HG02610 (cell line): ENCODE data around the gene SEMA5B.
A peak's percentile ranks its signal among the peaks of the same experiment; 100 is the strongest.

ENCODE experiments used
- ATAC-seq: cut with Tn5 transposase; IDR thresholded peaks from one replicate; pipeline ENCODE4 v1.9.1; 2021; ENCODE audit warnings: mild to moderate bottlenecking, moderate library complexity; ENCODE audit not compliant: unreplicated experiment

SEMA5B gene, protein sequence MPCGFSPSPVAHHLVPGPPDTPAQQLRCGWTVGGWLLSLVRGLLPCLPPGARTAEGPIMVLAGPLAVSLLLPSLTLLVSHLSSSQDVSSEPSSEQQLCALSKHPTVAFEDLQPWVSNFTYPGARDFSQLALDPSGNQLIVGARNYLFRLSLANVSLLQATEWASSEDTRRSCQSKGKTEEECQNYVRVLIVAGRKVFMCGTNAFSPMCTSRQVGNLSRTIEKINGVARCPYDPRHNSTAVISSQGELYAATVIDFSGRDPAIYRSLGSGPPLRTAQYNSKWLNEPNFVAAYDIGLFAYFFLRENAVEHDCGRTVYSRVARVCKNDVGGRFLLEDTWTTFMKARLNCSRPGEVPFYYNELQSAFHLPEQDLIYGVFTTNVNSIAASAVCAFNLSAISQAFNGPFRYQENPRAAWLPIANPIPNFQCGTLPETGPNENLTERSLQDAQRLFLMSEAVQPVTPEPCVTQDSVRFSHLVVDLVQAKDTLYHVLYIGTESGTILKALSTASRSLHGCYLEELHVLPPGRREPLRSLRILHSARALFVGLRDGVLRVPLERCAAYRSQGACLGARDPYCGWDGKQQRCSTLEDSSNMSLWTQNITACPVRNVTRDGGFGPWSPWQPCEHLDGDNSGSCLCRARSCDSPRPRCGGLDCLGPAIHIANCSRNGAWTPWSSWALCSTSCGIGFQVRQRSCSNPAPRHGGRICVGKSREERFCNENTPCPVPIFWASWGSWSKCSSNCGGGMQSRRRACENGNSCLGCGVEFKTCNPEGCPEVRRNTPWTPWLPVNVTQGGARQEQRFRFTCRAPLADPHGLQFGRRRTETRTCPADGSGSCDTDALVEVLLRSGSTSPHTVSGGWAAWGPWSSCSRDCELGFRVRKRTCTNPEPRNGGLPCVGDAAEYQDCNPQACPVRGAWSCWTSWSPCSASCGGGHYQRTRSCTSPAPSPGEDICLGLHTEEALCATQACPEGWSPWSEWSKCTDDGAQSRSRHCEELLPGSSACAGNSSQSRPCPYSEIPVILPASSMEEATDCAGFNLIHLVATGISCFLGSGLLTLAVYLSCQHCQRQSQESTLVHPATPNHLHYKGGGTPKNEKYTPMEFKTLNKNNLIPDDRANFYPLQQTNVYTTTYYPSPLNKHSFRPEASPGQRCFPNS

DNA sequence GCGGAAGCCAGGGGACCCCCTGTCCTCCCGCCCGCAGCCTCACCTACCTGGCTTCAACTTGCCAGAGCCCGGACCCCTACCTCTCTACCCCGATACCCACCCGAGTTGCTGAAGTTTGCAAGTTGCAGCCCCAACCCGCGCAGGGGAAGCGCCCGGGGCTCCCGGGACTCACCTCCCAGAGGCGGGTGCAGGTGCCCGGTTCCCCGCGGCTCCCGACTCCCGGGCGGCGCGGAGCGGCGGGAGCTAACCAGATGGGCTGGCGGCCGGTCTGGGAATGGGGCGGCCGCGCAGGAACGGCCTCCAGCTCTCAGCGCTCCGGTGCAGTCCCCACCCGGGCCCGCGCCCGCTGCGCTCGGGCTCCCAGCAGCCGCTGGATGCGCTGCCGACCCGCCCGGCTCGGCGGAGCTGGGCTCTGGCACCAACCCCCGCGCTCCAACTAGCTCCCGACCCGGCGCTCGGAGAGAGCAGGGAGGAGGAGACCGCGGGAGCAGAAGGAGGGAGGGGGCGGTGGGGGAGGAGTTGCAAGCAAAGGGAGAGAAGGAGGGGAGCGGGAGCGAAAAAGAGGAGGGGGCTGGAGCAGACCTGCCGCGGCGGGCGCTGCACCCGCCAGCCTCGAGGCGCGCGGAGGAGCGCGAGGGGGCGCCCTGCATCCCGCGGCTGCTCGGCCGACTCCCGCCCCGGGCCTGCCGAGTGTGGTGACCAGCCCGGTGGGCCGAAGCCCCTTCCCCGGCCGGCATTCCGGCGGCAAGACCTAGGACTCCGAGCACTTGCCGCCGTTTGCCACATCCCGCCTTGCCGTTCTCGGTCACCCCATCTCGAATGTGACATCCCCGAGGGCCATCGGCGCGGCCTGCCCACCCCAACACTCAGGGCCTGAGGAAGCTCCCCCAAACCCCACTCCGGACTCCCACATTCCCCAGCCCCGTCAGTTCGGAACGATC lies at the start of gene SEMA5B:
Gene SEMA5B, minus strand, starts transcription at position 472 of the 941 bp plus-strand sequence. CDS start 66,500 bp downstream, outside the sequence.
- ATAC-seq, result no peak

DNA sequence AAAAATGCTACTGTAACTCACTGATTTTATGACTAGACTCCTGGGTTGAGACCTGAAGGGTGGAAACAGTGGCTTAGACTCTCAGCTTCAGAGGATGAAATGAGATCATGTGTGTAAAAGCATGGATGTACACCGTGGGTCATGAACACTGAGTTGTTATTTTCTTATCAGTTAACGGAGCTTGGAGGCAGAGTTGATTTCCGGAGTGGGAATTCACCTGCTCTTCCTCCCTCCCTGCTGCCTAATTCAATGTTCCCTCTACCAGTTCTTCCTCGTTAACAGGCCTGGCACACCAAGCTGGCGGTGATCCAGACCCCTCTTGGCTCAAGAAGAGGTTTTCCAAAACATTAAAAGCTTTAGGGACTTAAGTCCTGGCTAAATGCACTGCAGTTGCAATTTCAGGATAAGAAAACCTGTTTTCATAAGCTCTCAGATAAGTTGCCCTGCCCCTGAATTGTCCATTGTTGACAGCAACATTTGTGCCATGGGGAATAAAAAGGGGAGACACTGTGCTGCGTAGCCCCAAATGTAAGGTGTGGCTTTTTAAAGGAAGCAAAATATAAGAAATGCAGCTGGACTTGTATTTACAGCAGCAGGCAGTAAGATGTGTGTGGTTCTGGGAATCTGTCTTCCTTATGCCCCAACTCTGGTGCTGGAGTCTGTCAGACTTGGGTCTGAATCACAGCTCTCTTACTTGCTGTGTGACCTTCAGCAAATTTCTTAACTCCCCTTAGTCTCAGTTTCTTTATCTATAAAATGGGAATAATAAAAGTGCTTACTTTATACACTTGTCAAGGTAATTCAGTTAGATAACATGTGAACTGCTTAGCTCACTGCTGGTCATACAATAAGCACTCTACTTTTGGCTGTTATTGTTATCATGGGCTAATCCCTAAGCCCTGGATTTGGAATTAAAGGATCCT lies 49.2 kb upstream of the SEMA5B start:
- no peak for ATAC-seq

DNA sequence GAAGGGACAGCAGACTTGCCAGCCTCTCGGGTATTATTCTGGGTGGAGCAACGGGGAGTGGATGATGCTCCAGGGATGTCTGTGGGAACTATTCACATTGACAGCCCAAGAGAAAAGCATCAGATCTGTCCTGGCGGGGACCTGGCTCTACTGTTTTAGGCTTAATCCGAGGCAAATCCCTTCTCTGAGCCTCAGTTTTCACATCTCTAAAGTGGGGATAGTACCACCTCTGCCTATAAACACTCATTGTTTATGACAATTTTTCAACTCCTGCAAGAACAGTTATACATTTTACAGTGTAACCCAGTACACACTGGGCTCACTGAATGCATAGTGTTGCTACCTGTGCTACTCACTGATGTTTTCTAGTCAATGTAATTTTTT lies 48.5 kb upstream of the SEMA5B start:
- no peak for ATAC-seq

DNA sequence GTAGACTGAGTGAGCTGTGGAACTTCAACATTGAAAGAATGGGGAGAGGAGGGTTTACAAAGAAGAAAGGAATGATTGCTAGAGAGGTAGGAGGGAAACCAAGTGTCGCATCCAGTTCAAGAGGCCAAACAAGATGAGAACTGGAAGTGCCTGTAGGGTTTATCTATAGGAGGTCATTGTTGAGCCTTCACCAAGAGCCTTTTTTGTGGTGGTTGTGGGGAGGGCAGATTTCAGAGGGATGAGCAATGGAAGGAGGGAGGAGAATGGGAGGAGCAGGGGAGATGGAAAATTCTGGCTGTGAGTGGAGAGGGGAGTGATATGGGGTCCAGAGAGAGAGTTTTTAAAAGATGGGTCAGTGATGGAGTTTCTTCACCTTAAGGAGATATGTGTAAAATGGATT lies 47.8 kb upstream of the SEMA5B start:
- no peak for ATAC-seq

DNA sequence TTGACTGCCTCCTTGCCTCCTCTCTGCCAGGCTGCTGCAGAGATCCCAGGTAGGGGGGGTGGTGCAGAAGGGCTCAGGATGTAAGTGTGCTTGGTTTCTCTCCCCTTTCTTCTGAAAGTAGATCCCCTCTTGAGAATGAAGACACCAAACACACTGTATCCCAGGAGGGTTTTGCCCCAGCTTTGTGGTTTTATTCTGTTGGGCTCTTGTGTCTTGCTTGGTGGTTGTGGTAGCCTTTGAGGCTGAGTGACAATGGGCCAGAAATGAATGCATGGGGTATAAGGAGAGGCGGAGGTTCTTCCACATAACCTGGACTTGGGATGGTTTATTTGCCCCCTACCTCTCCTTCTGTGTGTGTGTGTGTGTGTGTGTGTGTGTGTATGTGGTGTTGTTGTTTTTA lies 45.0 kb upstream of the SEMA5B start:
- ATAC-seq, result no peak

DNA sequence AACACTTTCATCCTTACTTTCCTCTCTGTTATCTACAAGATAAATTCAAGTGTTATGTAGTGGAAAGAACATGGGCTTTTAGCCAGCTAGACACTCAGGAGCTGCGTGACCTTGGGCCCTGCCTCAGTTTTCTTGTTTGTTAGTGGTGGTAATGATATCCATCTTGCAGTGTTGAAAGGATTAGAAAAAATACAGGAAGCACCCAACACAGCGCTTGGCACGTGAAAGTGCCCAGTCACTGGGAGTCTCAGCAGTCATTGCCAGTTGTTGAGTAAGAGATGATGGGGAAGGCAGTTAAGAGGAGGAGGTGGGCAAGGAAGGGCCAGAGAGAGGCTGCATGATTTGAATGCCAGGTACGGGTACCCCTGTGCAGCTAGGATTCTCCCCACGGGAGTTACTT lies 44.6 kb upstream of the SEMA5B start:
- ATAC-seq, result no peak

DNA sequence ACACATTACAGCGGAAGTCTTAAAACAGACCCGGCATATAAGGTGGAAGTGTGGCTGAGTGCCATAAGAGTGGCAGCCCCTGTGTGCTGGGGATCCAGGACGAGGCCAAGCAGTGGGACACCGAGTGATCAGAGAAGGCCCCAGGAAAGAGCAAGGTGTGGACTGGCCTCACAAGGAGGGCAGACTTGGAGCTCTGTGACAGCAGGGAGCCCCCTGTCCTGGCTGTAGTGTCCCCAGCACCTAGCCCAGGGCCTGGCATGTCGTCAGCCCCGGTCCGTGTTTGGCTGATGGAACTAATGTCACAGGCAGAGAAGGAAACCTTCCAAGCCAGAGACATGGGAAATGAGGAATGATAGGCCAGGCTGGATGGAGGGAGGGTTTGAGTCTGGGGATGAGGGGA lies 44.0 kb upstream of the SEMA5B start:
- ATAC-seq, result no peak

DNA sequence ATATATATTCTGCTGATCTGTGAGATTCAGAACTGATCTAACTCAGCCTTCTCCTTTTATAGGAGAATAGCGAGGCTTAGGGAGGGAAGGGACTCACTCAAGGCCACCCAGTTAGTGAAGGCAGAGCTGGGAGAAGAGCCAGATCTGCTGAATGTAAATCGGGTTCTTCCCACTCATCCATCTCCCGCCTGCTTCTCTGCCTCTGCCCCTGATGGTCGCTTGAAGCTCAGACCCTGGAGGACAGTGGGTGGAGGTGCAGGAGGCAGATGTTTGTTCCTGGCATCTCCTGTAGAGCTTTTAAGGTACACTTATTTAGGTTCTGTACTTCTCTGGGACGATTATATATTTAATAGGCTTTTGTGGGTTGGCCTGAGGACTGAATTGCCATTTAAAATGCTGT lies 43.6 kb upstream of the SEMA5B start:
- no peak for ATAC-seq

DNA sequence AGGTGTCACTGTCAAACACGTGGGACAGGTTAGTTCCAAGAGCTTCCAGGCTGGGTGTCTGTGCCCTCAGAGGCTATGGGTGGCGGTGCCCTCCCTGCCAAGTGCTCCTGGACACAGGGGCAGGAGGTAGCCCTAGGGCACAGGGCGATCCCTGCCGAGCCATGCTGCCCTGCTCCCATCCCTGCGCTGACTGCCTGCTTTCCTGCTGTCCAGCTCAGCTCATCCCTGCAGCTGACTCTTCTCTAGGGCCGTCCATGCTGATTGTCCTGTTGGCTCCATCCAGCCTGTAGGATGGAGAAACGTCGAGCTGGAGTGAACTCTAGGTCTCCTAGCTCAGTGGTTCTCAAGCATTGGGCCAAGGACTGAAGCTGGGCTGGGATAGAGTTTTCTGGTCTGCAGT lies 42.9 kb upstream of the SEMA5B start:
- no peak for ATAC-seq

DNA sequence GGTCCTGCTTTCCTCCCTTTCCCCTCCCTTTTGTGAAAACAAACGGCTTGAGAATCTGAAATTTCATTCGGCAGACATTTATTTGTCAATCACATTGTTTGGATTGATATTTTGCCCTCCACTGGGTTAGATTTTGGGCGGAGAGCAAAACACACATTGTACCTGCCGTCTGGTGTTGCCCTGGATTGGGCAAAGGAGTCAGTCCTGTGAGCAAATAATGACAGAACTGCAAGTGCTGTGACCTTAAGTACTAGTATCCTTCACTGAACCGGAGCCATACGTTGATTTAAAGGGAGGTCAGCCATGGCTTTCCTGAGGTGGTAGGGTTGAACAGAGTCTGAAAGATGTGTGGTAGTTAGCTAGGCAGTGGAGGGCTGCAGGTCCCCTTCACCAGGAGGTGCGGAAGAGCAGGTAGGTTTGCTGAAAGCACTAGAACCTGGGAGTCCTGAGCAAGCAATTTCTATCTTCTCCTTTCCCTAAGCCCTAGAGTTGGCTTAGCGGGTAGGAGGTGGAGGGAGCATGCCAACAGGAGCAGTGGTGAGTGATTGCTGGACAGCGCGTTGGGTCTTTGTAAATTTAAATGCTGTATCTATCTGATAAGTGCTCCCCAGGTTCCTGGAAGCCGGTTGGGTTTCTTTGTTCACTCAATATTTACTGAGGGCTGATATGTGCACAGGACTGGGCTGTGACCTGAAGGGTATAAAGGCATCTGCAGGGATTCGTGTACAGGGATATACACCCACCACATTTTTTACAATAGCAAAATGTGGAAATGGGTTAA lies 41.2 kb upstream of the SEMA5B start:
- ATAC-seq, result no peak

DNA sequence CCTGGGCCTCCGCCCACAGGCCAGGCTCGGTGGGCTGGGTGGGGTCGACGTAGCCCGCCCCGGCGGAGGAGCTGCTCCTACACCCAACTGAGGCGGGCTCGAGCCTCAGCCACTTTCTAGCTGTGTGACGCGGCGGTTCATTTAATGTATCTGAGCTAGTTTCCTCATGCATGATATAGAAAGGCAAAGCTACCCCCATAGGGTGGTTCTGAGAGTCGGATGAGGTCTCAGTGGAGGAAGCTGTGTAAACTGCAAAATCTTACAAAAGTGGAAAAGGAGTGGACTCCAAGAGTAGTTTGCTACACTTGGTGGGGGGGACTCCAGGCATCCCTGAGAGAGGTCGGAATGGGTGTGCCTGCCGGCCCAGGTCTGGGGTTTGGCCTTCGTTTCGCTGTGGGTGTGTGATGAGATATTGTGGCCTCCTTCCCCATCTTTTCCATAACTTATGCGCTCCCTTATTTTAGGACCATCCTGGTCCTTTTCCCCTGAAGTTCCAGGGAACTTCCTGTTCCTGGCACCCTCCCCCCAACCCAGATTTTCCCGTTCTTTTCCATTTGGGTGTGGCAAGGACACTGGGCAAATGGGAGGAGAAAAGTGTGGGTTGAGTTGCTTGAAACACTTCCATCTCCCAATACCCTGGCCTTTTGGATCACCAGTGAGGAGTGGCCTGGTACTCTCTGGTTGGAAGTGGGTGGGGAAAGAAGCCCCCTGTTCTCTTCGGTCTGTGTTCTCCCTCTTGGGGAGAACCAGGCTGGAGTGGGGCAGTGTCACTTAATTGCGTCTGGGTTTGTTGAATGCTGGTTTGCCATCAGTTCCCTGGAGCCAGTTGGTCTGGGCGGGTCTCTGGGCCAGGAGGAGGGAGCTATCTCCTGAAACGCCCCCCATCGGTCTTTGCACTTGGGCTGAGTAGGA lies 40.4 kb upstream of the SEMA5B start:
- ATAC-seq, result no peak

DNA sequence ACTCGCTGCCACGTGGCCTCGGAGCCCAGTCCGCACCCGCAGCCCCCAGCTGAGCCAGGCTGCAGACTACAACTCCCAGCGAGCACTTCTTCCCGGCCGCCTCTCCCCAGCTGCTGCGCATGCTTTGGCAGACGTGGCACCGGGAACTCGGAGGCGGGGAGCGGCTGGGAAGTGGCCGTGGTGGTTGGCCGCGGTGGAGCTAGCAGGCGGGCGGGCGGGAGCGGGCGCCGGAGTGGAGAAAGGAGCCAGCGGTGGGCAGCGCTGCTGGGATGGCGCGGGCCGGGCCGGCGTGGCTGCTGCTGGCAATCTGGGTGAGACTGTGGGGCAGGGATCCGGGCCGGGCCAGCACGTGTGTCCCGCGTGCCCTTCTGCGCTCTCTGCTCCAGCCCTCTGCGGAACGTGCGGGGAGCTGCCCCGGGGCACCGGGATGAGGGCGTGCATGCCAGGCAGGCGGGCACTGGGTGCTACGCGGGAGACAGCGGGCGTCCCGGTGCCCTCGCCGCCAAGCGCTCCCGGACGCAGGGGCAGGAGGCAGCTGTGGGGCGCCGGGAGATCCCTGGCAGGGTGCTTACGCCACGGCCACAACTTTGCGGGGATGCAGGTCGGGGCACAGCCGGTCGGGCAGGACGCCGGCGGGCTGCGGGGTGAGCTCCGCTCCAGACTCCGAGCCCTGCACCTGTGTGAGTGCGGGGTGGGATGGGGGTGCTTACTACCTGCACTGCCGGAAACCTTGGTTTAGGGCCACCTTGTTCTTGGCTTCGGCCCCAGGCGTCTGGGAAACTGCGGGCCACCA lies 39.5 kb upstream of the SEMA5B start, which contains the start of gene PDIA5:
Gene PDIA5, plus strand, starts transcription at position 130 of the 793 bp plus-strand sequence. Its CDS starts 140 bp downstream, at position 270.
- ATAC-seq, result peak; percentile 92

DNA sequence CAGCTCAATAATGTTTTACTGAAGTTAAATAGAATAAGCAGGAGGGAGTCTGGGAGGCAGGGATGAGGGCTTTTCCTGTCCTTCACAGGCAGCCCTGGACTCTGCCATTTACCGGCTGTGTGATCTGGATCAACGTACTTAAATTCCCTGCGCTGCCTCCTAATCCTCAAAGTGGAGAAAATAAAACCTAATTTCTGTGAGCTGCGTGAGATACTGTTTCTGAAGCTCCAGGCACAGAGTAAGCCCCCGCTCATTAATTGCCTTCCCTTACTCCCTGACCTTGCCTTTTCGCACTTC lies 39.0 kb upstream of the SEMA5B start:
- ATAC-seq, result no peak

DNA sequence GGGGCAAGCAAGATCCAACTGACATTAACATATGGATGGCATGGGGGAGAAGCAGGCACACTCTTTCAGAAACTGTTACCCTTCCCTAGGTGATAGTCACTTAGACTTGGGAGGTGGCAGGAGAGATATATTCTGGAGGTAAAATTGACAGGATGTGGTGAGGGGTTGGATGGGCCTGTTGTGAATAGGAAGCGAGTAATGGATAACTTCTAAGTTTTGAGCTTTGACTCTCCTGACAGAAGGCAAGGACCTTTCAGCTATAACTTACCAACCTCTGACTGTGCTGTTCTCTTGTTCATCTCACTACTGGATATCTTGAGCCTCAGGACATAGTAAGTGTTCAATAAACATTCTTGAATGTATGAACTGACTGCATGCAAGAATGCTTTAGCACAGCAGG lies 37.4 kb upstream of the SEMA5B start:
- no peak for ATAC-seq

DNA sequence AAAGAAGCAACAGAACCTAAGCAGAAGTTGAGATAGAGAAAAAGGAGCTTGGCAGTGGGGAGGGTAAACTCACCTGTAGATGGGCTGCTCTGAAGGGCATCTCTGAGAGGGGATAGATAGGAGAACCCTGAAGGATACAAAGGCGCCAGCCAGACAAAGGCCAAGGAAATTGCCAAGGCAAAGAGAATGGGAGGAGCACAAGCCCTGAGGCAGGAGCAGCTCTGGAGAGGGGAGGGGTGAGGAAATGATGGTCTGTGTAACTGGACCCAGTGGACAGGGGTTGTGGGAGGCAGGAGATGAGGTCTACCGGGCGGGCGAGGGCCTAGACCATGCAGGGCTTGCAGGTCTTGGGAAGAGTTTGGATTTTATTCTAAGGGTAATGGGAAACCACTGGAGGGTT lies 36.9 kb upstream of the SEMA5B start:
- ATAC-seq, result no peak

DNA sequence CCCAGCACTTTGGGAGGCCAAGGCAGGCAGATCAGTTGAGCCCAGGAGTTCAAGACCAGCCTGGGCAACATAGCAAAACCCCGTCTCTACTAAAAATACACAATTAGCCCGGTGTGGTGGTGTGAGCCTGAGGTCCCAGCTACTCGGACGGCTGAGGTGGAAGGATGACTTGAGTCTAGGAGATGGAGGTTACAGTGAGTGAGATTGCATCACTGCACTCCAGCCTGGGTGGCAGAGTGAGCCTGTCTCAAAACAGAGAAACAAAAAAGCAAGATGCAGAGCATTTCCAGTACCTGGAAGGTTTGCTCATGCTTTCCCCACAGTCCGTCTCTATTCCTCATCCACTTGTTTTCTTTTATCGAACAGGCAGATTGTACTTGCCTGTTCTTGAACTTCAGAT lies 35.5 kb upstream of the SEMA5B start:
- ATAC-seq, result no peak

DNA sequence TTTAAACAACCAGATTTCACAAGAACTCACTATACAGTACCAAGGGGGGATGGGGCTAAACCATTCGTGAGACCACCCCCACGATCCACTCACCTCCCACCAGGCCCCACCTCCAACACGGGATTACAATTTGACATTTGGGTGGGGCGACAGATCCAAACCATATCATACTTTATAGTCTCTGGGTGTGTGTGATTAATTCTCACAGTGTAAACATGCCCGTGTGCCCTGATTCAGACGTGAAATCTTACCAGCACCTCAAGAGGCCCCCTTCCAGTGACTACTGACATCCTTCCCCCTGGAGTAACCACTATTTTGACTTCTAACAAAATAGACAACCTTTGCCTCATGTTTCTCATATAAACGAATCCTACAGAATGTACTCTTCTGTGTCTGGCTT lies 34.3 kb upstream of the SEMA5B start:
- no peak for ATAC-seq
